AG09319 (cell line): Measurements from ENCODE around the gene TUBGCP6.

Experiments
- DNase-seq: peaks from one replicate; pipeline ENCODE4 v3.0.0-alpha.2; 2010; ENCODE audit warnings: low read depth; ENCODE audit errors: extremely low read depth
- CTCF ChIP-seq: IDR thresholded peaks from 2 replicates; pipeline ENCODE4 v1.5.1; 2011; ENCODE audit warnings: low read depth, mild to moderate bottlenecking, inconsistent platforms, low read length, moderate library complexity

Gene TUBGCP6

GRCh38 chr22:50197000-50197800 is 47.6 kb downstream of the TUBGCP6 start:
- TF ChIP-seq CTCF: no peak
- no peak for DNase-seq

GRCh38 chr22:50196256-50196655 is 48.6 kb downstream of the TUBGCP6 start:
- DNase-seq: no peak
- TF ChIP-seq CTCF: no peak

GRCh38 chr22:50194037-50194805 is 50.6 kb downstream of the TUBGCP6 start:
- DNase-seq: no peak
- no peak for TF ChIP-seq CTCF

- no peak for TF ChIP-seq CTCF
- no peak for DNase-seq
Measured at GRCh38 chr22:50193621-50194020, 51.2 kb downstream of the TUBGCP6 start.

- TF ChIP-seq CTCF: no peak
- DNase-seq: no peak
Measured at GRCh38 chr22:50192436-50193204, 52.2 kb downstream of the TUBGCP6 start.

GRCh38 chr22:50190941-50191741 is 53.7 kb downstream of the TUBGCP6 start:
- DNase-seq: no peak
- no peak for TF ChIP-seq CTCF
